Trophoblast cell (in vitro differentiated cells and primary cell): ENCODE results near the gene LRRC45.
A peak's percentile ranks its signal among the peaks of the same experiment; 100 is the strongest.

Experiments used
- DNase-seq, 2 donors: peaks; one replicate each; pipeline ENCODE4 v3.0.0-alpha.2; 2016
- H2AFZ ChIP-seq: 2 replicates; pipeline ENCODE4 v1.6.1; 2013; ENCODE audit warnings: low read length, moderate library complexity, mild to moderate bottlenecking; ENCODE audit not compliant: insufficient read depth, poor library complexity
- H2AK5ac ChIP-seq: 2 replicates; pipeline ENCODE4 v1.6.1; 2013; ENCODE audit warnings: mild to moderate bottlenecking, low read length
- H2BK120ac ChIP-seq: 2 replicates; pipeline ENCODE4 v1.6.1; 2013; ENCODE audit warnings: low read length, mild to moderate bottlenecking, moderate library complexity; ENCODE audit not compliant: insufficient read depth, poor library complexity
- H2BK12ac ChIP-seq: 2 replicates; pipeline ENCODE4 v1.6.1; 2013; ENCODE audit warnings: mild to moderate bottlenecking, low read length, moderate library complexity
- H2BK5ac ChIP-seq: 2 replicates; pipeline ENCODE4 v1.6.1; 2013; ENCODE audit warnings: low read length, low read depth, moderate library complexity, mild to moderate bottlenecking; ENCODE audit not compliant: poor library complexity
- H3K14ac ChIP-seq: 2 replicates; pipeline ENCODE4 v1.6.1; 2013; ENCODE audit warnings: mild to moderate bottlenecking, low read length
- H3K18ac ChIP-seq: 2 replicates; pipeline ENCODE4 v1.6.1; 2013; ENCODE audit warnings: mild to moderate bottlenecking, low read length
- H3K23ac ChIP-seq: 2 replicates; pipeline ENCODE4 v1.6.1; 2013; ENCODE audit warnings: low read length
- H3K27ac ChIP-seq: 2 replicates; pipeline ENCODE4 v1.5.1; 2013; ENCODE audit warnings: low read depth, mild to moderate bottlenecking, inconsistent platforms, low read length, moderate library complexity
- H3K27me3 ChIP-seq: 2 replicates; pipeline ENCODE4 v1.6.1; 2013; ENCODE audit warnings: inconsistent platforms, mild to moderate bottlenecking, low read length, moderate library complexity; ENCODE audit not compliant: insufficient read depth
- H3K36me3 ChIP-seq, 2 experiments: 1 replicate in 1 of 2; 2 replicates in 1 of 2; pipeline ENCODE4 v1.6.1; 2013; ENCODE audit warnings: low read length in 2 of 2, mild to moderate bottlenecking in 2 of 2, moderate library complexity in 1 of 2; ENCODE audit not compliant: insufficient read depth in 2 of 2, control insufficient read depth in 1 of 2
- H3K4ac ChIP-seq: 2 replicates; pipeline ENCODE4 v1.6.1; 2013; ENCODE audit warnings: low read depth, mild to moderate bottlenecking, low read length, moderate library complexity
- H3K4me1 ChIP-seq, 2 experiments: 1 replicate in 1 of 2; 2 replicates in 1 of 2; pipeline ENCODE4 v1.6.1; 2013; ENCODE audit warnings: low read length in 2 of 2, mild to moderate bottlenecking in 2 of 2, moderate library complexity in 1 of 2; ENCODE audit not compliant: insufficient read depth in 2 of 2, control insufficient read depth in 1 of 2
- H3K4me2 ChIP-seq: 2 replicates; pipeline ENCODE4 v1.6.1; 2013; ENCODE audit warnings: inconsistent platforms, mild to moderate bottlenecking, low read length, moderate library complexity
- H3K4me3 ChIP-seq: 2 replicates; pipeline ENCODE4 v1.5.1; 2013; ENCODE audit warnings: mild to moderate bottlenecking, low read depth, low read length, inconsistent platforms
- H3K79me1 ChIP-seq: one replicate; pipeline ENCODE4 v1.6.1; 2013; ENCODE audit warnings: low read length
- H3K79me2 ChIP-seq: 2 replicates; pipeline ENCODE4 v1.6.1; 2013; ENCODE audit warnings: low read length, mild to moderate bottlenecking; ENCODE audit not compliant: control insufficient read depth, insufficient read depth, poor library complexity
- H3K9ac ChIP-seq: 2 replicates; pipeline ENCODE4 v1.6.1; 2013; ENCODE audit warnings: mild to moderate bottlenecking, low read length
- H3K9me3 ChIP-seq: 2 replicates; pipeline ENCODE4 v1.6.1; 2013; ENCODE audit warnings: low read depth, mild to moderate bottlenecking, control low read depth, inconsistent platforms, low read length; ENCODE audit not compliant: insufficient read depth
- H4K12ac ChIP-seq: 2 replicates; pipeline ENCODE4 v1.6.1; 2013; ENCODE audit warnings: low read depth, mild to moderate bottlenecking, low read length, moderate library complexity
- H4K8ac ChIP-seq: 2 replicates; pipeline ENCODE4 v1.6.1; 2013; ENCODE audit warnings: low read depth, mild to moderate bottlenecking, low read length, moderate library complexity
- H4K91ac ChIP-seq: one replicate; pipeline ENCODE4 v1.6.1; 2013; ENCODE audit warnings: low read depth, mild to moderate bottlenecking, low read length, moderate library complexity
- WGBS: extraction: QIAGEN DNeasy Blood & Tissue Kit; methylation state at CpG from one replicate; pipeline ENCODE4 v1.1.7; 2013; ENCODE audit warnings: missing lambda C conversion rate; ENCODE audit not compliant: insufficient read length, insufficient coverage; ENCODE audit errors: extremely low coverage; 5-methylcytosine and 5-hydroxymethylcytosine counted together

Gene LRRC45

GRCh38 chr17:82006468-82007227, 16.5 kb upstream of the LRRC45 start:
- Histone ChIP-seq H3K79me2 (peaks cover 6% of the 10 kb centered on the region), H3K9ac (no peak overlapping the region), H3K4ac (no peak overlapping the region), H3K79me1 (peaks cover 27% of the 10 kb centered on the region), H3K27ac (no peak overlapping the region), H3K18ac (peak overlapping the region; percentile 5), H2BK5ac (no peak overlapping the region), H3K4me2 (no peak overlapping the region), H4K91ac (peak overlapping the region; percentile 58), H3K9me3 (peaks cover 5% of the 10 kb centered on the region), H3K36me3 (peaks cover 0 to 3% of the 10 kb centered on the region in 2 experiments), H2AFZ (no peak overlapping the region), H2BK120ac (no peak overlapping the region), H3K4me1 (peaks cover 28 to 36% of the 10 kb centered on the region in 2 experiments), H4K8ac (no peak overlapping the region), H2BK12ac (peak overlapping the region; percentile 54), H3K14ac (peak overlapping the region; percentile 11), H2AK5ac (no peak overlapping the region), H4K12ac (no peak overlapping the region), H3K4me3 (no peak overlapping the region), H3K27me3 (no peaks in the 10 kb centered on the region), H3K23ac (no peak overlapping the region)
- DNase-seq, result peak; percentile 78 to 83
- no CpG with 5 or more reads among the region's 24 CpGs for WGBS

DNA sequence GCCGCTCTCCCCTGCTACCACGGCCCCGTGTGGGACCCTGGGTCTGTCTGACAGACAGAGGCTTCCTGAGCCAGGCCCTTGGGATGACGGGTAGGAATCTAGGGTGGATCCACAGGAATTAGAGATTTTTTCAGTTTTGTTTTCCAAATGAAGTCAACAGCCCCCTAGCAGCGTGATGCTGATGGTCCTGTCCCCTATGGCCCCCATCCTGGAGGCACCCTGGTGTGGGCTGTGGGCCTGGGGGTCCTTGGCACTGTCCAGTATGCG, 15.9 kb upstream of the LRRC45 start:
- Histone ChIP-seq H3K4me1 (peaks cover 29 to 39% of the 10 kb centered on the region in 2 experiments), H3K79me1 (peaks cover 30% of the 10 kb centered on the region), H3K27me3 (no peaks in the 10 kb centered on the region), H3K23ac (no peak overlapping the region), H3K18ac (peak overlapping the region; percentile 5), H2AK5ac (peak overlapping the region; percentile 31), H2BK5ac (no peak overlapping the region), H3K27ac (no peak overlapping the region), H2AFZ (no peak overlapping the region), H3K9ac (no peak overlapping the region), H3K36me3 (peaks cover 3 to 8% of the 10 kb centered on the region in 2 experiments), H3K79me2 (peaks cover 6% of the 10 kb centered on the region), H3K4me2 (no peak overlapping the region), H2BK12ac (peak overlapping the region; percentile 12), H3K4ac (no peak overlapping the region), H3K4me3 (no peak overlapping the region), H3K14ac (peak overlapping the region; percentile 11), H4K12ac (no peak overlapping the region), H2BK120ac (no peak overlapping the region), H4K8ac (no peak overlapping the region), H4K91ac (peak overlapping the region; percentile 58), H3K9me3 (peaks cover 5% of the 10 kb centered on the region)
- peak in 1 of 2 donors; percentile 62 for DNase-seq
- no CpG with 5 or more reads among the region's 6 CpGs for WGBS

- no CpG with 5 or more reads among the region's 30 CpGs for WGBS
- Histone ChIP-seq H4K91ac (peak overlapping the region; percentile 58), H3K4ac (no peak overlapping the region)
Observed at GRCh38 chr17:82007495-82008257, 15.4 kb upstream of the LRRC45 start.

DNA sequence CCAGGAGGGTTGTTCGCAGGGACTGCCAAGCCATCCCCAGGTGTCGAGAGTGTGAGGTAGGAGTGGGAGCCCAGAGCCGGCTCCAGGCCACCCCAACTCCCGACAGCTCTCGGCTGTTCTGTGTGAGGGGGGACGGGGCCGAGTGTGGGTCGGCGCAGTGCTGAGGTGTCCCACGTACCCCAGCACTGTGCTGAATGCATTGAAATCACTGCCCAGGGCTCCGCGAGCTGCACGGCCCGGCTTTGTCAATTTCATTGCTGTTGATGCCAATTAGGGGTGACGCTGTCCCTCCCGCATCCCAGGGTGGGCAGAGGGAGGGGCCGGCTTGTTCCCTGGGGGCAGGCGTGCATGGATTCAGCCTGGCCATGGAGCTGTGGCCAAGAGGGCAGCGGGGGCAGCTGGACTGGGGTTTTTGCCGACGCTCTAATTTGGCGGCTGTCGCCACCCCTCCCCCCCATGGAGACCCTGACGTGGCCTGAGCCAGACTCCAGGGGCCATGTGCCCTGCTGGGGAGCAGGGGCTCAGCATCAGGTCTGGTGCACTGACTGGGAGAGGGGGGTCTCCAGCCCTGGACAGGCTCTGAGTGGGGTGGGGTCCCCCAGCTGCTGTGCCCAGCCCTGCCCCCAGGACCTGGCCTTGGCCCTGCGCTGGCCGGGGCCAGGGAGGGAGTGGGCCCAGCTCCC, 14.7 kb upstream of the LRRC45 start:
- H3K79me1 ChIP-seq, result peaks cover 31% of the 10 kb centered on the region
- peaks cover 3 to 9% of the 10 kb centered on the region in 2 experiments for H3K36me3 ChIP-seq
- no peak overlapping the region for H3K23ac ChIP-seq
- no peak overlapping the region for H3K27ac ChIP-seq
- peaks cover 34 to 43% of the 10 kb centered on the region in 2 experiments for H3K4me1 ChIP-seq
- peaks cover 5% of the 10 kb centered on the region for H3K9me3 ChIP-seq
- H2AK5ac ChIP-seq, result peak overlapping the region; percentile 44
- no peak overlapping the region for H3K14ac ChIP-seq
- peak overlapping the region; percentile 25 for H3K18ac ChIP-seq
- no peak overlapping the region for H3K4ac ChIP-seq
- H2BK5ac ChIP-seq, result no peak overlapping the region
- H3K9ac ChIP-seq, result no peak overlapping the region
- peak overlapping the region; percentile 14 for H4K91ac ChIP-seq
- H3K4me2 ChIP-seq, result no peak overlapping the region
- no peak overlapping the region for H2BK120ac ChIP-seq
- H4K12ac ChIP-seq, result no peak overlapping the region
- no CpG with 5 or more reads among the region's 26 CpGs for WGBS
- H2AFZ ChIP-seq, result no peak overlapping the region
- H3K27me3 ChIP-seq, result no peaks in the 10 kb centered on the region
- peaks cover 8% of the 10 kb centered on the region for H3K79me2 ChIP-seq
- no peak for DNase-seq
- no peak overlapping the region for H3K4me3 ChIP-seq
- H4K8ac ChIP-seq, result no peak overlapping the region
- peak overlapping the region; percentile 5 for H2BK12ac ChIP-seq

More at GRCh38 chr17:82007495-82008257, 15.4 kb upstream of the LRRC45 start:
- H3K9me3 ChIP-seq, result peaks cover 5% of the 10 kb centered on the region
- H3K18ac ChIP-seq, result peak overlapping the region; percentile 25
- DNase-seq, result peak; percentile 78 to 86
- H4K12ac ChIP-seq, result no peak overlapping the region
- H3K27me3 ChIP-seq, result no peaks in the 10 kb centered on the region
- H3K4me2 ChIP-seq, result no peak overlapping the region
- H3K79me1 ChIP-seq, result peaks cover 34% of the 10 kb centered on the region
- H4K8ac ChIP-seq, result no peak overlapping the region
- no peak overlapping the region for H3K23ac ChIP-seq
- H3K4me3 ChIP-seq, result no peak overlapping the region
- no peak overlapping the region for H2BK5ac ChIP-seq
- peaks cover 3 to 9% of the 10 kb centered on the region in 2 experiments for H3K36me3 ChIP-seq
- peak overlapping the region; percentile 34 for H2AK5ac ChIP-seq
- no peak overlapping the region for H2AFZ ChIP-seq
- peaks cover 35 to 44% of the 10 kb centered on the region in 2 experiments for H3K4me1 ChIP-seq
- no peak overlapping the region for H3K27ac ChIP-seq
- H3K9ac ChIP-seq, result peak overlapping the region; percentile 20
- H3K14ac ChIP-seq, result peak overlapping the region; percentile 16
- no peak overlapping the region for H2BK120ac ChIP-seq
- H2BK12ac ChIP-seq, result peak overlapping the region; percentile 5
- H3K79me2 ChIP-seq, result peaks cover 8% of the 10 kb centered on the region
